Endothelial cell of umbilical vein (primary cell): Measurements from ENCODE around the gene TTC9B. TPM values are rescaled to one million over a fixed set of nuclear protein-coding genes. Genes with fewer than 3 reads are reported as not detected.

Source experiments
- BruUV-seq: library from RNA; stranded (reverse); fragments of 400-500 nt; replicated peaks from 2 replicates; lab custom pipeline; 2021; lab: Mats Ljungman, UMichigan
- CTCF ChIA-PET: fragments of 300-600, 350-600 bp; sonication (Branson Sonifier 250); formaldehyde crosslinking; loops from one replicate; lab custom pipeline; 2021; ENCODE audit warnings: antibody characterized with exemption, inconsistent platforms; lab: Charles Lee
- POLR2A ChIA-PET: fragments of 300-600, 350-600 bp; sonication (Branson Sonifier 250); formaldehyde crosslinking; loops from one replicate; lab custom pipeline; 2021; ENCODE audit warnings: antibody characterized with exemption, inconsistent platforms; lab: Charles Lee
- DNase-seq: peaks from one replicate; pipeline ENCODE4 v3.0.0-alpha.2; 2011; ENCODE audit warnings: low read depth, low spot score
- FAIRE-seq: peaks from 2 replicates; lab custom pipeline; 2011; peaks lifted over from hg19 to GRCh38; lab: Jason Lieb, UNC
- H2AFZ ChIP-seq: 2 replicates; pipeline ENCODE4 v1.6.0; 2012; ENCODE audit warnings: low read depth, low read length, control low read depth, inconsistent platforms
- H3K27ac ChIP-seq: 2 replicates; pipeline ENCODE4 v1.5.1; 2011; ENCODE audit warnings: low read depth, mild to moderate bottlenecking, control low read depth, low read length, moderate library complexity; ENCODE audit not compliant: insufficient read depth
- H3K27me3 ChIP-seq, 2 experiments: 2 replicates each; pipeline versions ENCODE4 v1.6.0 to v1.6.1; 2011; ENCODE audit warnings: low read length in 2 of 2, mixed read lengths in 1 of 2; ENCODE audit not compliant: control insufficient read depth in 2 of 2, insufficient read depth in 2 of 2
- H3K36me3 ChIP-seq, 2 experiments: 2 replicates in 1 of 2; 3 replicates in 1 of 2; pipeline ENCODE4 v1.5.1; 2011; ENCODE audit warnings: low read length in 2 of 2, mild to moderate bottlenecking in 1 of 2, moderate library complexity in 1 of 2; ENCODE audit not compliant: control insufficient read depth in 2 of 2, insufficient read depth in 2 of 2; ENCODE audit errors: extremely low read depth in 1 of 2
- H3K4me1 ChIP-seq: 3 replicates; pipeline ENCODE4 v1.5.1; 2011; ENCODE audit warnings: mild to moderate bottlenecking, low read length; ENCODE audit not compliant: control insufficient read depth, insufficient read depth; ENCODE audit errors: extremely low read depth
- H3K4me2 ChIP-seq: 2 replicates; pipeline ENCODE4 v1.6.1; 2011; ENCODE audit warnings: low read length, control low read depth, mixed read lengths; ENCODE audit not compliant: insufficient read depth
- H3K4me3 ChIP-seq, 3 experiments: fragments of 200-600 bp in 1 of 3; sonication (generic), shearing (Covaris generic) in 1 of 3; replicated peaks in 1 of 3; 2 replicates each; pipeline ENCODE4 v1.5.1; 2011 to 2016; ENCODE audit warnings: control low read depth in 3 of 3, low read length in 3 of 3, mild to moderate bottlenecking in 2 of 3, inconsistent platforms in 1 of 3, low read depth in 1 of 3, moderate library complexity in 1 of 3; ENCODE audit not compliant: insufficient read depth in 1 of 3
- H3K79me2 ChIP-seq: 2 replicates; pipeline ENCODE4 v1.6.0; 2012; ENCODE audit warnings: low read length, inconsistent platforms; ENCODE audit not compliant: control insufficient read depth, insufficient read depth
- H3K9ac ChIP-seq: replicated peaks from 2 replicates; pipeline ENCODE3; 2011; ENCODE audit warnings: low read length, control low read depth; ENCODE audit not compliant: insufficient read depth; ENCODE audit errors: extremely low read depth
- H3K9me1 ChIP-seq: replicated peaks from 3 replicates; pipeline ENCODE4 v1.6.0; 2011; ENCODE audit warnings: mild to moderate bottlenecking, low read length; ENCODE audit not compliant: control insufficient read depth, insufficient read depth; ENCODE audit errors: extremely low read depth
- H3K9me3 ChIP-seq: replicated peaks from 2 replicates; pipeline ENCODE4 v1.5.1; 2012; ENCODE audit warnings: low read length, inconsistent platforms; ENCODE audit not compliant: control insufficient read depth, insufficient read depth
- H4K20me1 ChIP-seq: replicated peaks from 2 replicates; pipeline ENCODE3; 2011; ENCODE audit warnings: mild to moderate bottlenecking, low read length; ENCODE audit not compliant: control insufficient read depth, insufficient read depth; ENCODE audit errors: extremely low read depth
- EZH2 ChIP-seq: IDR thresholded peaks from 2 replicates; pipeline ENCODE4 v1.6.1; 2012; ENCODE audit warnings: borderline replicate concordance, low read depth, mild to moderate bottlenecking, moderate library complexity, low read length, inconsistent platforms; ENCODE audit not compliant: severe bottlenecking
- FOS ChIP-seq: IDR thresholded peaks from 2 replicates; pipeline ENCODE4 v1.6.1; 2011; ENCODE audit warnings: mild to moderate bottlenecking, low read length, moderate library complexity, borderline replicate concordance; ENCODE audit not compliant: insufficient read depth
- GATA2 ChIP-seq: IDR thresholded peaks from 2 replicates; pipeline ENCODE4 v1.7.0; 2011; ENCODE audit warnings: low read depth, mild to moderate bottlenecking, moderate library complexity, mixed read lengths, low read length; ENCODE audit not compliant: insufficient read length, insufficient read depth
- JUN ChIP-seq: IDR thresholded peaks from 2 replicates; pipeline ENCODE4 v1.6.1; 2011; ENCODE audit warnings: borderline replicate concordance, low read depth; ENCODE audit not compliant: insufficient read length, insufficient read depth
- MAX ChIP-seq: IDR thresholded peaks from 2 replicates; pipeline ENCODE4 v1.6.1; 2011; ENCODE audit not compliant: insufficient read depth, insufficient read length
- MYC ChIP-seq: IDR thresholded peaks from one replicate; pipeline ENCODE4 v1.6.1; 2011; ENCODE audit warnings: mild to moderate bottlenecking, low read depth, low read length
- POLR2A ChIP-seq: IDR thresholded peaks from 2 replicates; pipeline ENCODE4 v1.6.1; 2012; ENCODE audit warnings: low read depth, mild to moderate bottlenecking, control low read depth, low read length
- POLR2AphosphoS5 ChIP-seq: IDR thresholded peaks from 2 replicates; pipeline ENCODE4 v1.6.1; 2012; ENCODE audit warnings: low read depth, mild to moderate bottlenecking, control low read depth, low read length, moderate library complexity; ENCODE audit not compliant: insufficient read depth
- dilution Hi-C: fragments of 300-500 bp; cut with MboI; formaldehyde crosslinking; loops from one replicate; pipeline ENCODE4 v1.15.0; 2019; ENCODE audit warnings: low sequenced_read_pairs; ENCODE audit not compliant: extremely low pct_ligation_motif_present
- intact Hi-C: fragments of 100-400 bp; cut with micrococcal nuclease; formaldehyde crosslinking; loops from one replicate; pipeline ENCODE4 v1.10.0; 2022
- polyA plus RNA-seq, 4 experiments: library from polyadenylated mRNA; depleted of rRNA in 3 of 4; stranded (reverse) in 3 of 4; unstranded in 1 of 4; fragments of >200 nt; gene quantifications; 2 replicates each; pipeline versions ENCODE4 v1.2.1 to v1.2.3, GENCODE V29; 2011 to 2012; ENCODE audit warnings: missing spikeins in 1 of 4
- total RNA-seq: library from RNA; stranded (reverse); gene quantifications from 2 replicates; pipeline ENCODE4 v1.2.3, GENCODE V29; 2021
- TF ChIP-seq, protein P1 (sequence below), 2 donors: IDR thresholded peaks; 1 replicate in 1 of 2; 2 replicates in 1 of 2; pipeline ENCODE4 v1.5.1; 2011; ENCODE audit warnings: low read length in 2 of 2, mild to moderate bottlenecking in 2 of 2, moderate library complexity in 2 of 2, control low read depth in 1 of 2, inconsistent platforms in 1 of 2, low read depth in 1 of 2; ENCODE audit not compliant: insufficient read depth in 1 of 2; ENCODE audit errors: extremely low read depth in 1 of 2

TTC9B gene
- total and polyA plus RNA-seq, 2 donors (not counting 3 experiments of a cell fraction or from before 2014, with no cell fraction given): not detected

DNA sequence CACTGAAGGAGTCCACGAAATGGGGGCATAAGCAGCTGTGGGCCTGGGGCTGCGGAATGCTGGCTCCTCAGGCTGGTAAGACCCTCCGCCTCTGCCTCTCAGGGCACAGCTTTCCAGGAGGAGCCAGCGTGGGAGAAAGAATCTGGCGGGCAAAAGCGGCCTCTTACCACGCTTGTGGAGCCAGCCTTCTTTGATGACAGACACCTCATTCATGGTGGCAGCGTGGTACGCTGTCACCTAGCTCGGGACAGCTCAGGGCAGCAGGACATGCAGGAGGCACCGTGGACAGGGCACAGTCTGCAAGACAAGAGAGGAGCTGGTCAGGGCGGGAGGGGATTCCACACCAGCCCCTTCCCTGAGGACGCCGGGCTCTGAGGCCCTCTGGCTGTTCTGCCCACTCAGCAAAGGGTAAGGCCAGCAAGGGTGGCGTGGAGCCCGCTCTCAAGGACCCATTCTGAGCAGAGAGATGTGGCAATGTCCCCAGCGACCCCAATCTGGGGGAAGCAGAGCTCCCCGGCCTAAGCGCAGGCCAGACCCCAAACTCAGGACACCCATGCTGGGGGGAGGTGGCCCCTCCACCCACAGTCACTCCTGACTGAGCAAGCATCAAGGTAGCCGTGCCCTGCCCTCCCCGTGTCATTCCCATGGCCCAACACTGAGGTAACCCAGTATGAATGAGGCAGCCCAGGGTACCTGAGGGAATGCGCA is 47.0 kb upstream of the TTC9B start:
- no peak for FAIRE-seq
- H2AFZ ChIP-seq: no peak overlapping the region
- POLR2A ChIA-PET: no interaction called here
- no peak for DNase-seq
- no peak overlapping the region for H3K27ac ChIP-seq
- TF ChIP-seq FOS: no peak
- no peak for TF ChIP-seq MYC
- TF ChIP-seq JUN: no peak
- no peak for TF ChIP-seq GATA2
- TF ChIP-seq POLR2AphosphoS5: no peak
- TF ChIP-seq POLR2A: no peak
- TF ChIP-seq EZH2: no peak
- no peak for TF ChIP-seq MAX
- TF ChIP-seq, protein P1, sequence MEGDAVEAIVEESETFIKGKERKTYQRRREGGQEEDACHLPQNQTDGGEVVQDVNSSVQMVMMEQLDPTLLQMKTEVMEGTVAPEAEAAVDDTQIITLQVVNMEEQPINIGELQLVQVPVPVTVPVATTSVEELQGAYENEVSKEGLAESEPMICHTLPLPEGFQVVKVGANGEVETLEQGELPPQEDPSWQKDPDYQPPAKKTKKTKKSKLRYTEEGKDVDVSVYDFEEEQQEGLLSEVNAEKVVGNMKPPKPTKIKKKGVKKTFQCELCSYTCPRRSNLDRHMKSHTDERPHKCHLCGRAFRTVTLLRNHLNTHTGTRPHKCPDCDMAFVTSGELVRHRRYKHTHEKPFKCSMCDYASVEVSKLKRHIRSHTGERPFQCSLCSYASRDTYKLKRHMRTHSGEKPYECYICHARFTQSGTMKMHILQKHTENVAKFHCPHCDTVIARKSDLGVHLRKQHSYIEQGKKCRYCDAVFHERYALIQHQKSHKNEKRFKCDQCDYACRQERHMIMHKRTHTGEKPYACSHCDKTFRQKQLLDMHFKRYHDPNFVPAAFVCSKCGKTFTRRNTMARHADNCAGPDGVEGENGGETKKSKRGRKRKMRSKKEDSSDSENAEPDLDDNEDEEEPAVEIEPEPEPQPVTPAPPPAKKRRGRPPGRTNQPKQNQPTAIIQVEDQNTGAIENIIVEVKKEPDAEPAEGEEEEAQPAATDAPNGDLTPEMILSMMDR (IDR thresholded peaks at IDR 0.05; ENCODE audit: extremely low read depth in 1 of 2, insufficient read depth in 1 of 2, low read depth in 1 of 2, low read length in 2 of 2): no peak
- H3K9ac ChIP-seq: no peak overlapping the region
- no peaks in the 10 kb centered on the region for H3K9me3 ChIP-seq
- dilution Hi-C loops (no loop called here), intact Hi-C loops (no loop called here)
- no peaks in the 10 kb centered on the region for H4K20me1 ChIP-seq
- no peaks in the 10 kb centered on the region for H3K27me3 ChIP-seq
- no TSS peak for BruUV-seq
- H3K4me2 ChIP-seq: no peak overlapping the region
- no peak overlapping the region for H3K4me3 ChIP-seq
- H3K9me1 ChIP-seq: no peaks in the 10 kb centered on the region
- H3K36me3 ChIP-seq: peaks cover 2 to 9% of the 10 kb centered on the region in 2 experiments
- CTCF ChIA-PET: interaction anchor here (1.1 kb wide), 1 partner anchor 19 kb away, joined by 4 read pairs; no protein-coding TSS in a partner anchor
- peaks cover 37% of the 10 kb centered on the region for H3K79me2 ChIP-seq
- H3K4me1 ChIP-seq: no peaks in the 10 kb centered on the region
